Measurements from ENCODE around the gene PHYHD1. TPM values are rescaled to one million over a fixed set of nuclear protein-coding genes. Genes with fewer than 3 reads are reported as not detected.

PHYHD1 gene
- total and polyA plus RNA-seq, 7 donors, result 11.0 to 45.0 (median 26.9) TPM

Other genes with a start within 250 kb of the PHYHD1 start
- gene SET, start 231.8 kb upstream of the PHYHD1 start, total RNA-seq, result 100 to 1,000 TPM; 171 to 283 (median 203) TPM
- 100 to 1,000 TPM; 141 to 244 (median 230) TPM for gene SET, start 231.8 kb upstream of the PHYHD1 start, polyA plus RNA-seq
- 1 to 10 TPM; 2.6 to 5.0 (median 3.4) TPM for gene PKN3, start 218.5 kb upstream of the PHYHD1 start, total RNA-seq
- gene PKN3, start 218.5 kb upstream of the PHYHD1 start, polyA plus RNA-seq, result 1 to 10 TPM; 2.9 to 4.4 (median 3.1) TPM
- 1 to 10 TPM; 4.5 to 7.2 (median 5.0) TPM for gene ZDHHC12, start 196.9 kb upstream of the PHYHD1 start, total RNA-seq
- gene ZDHHC12, start 196.9 kb upstream of the PHYHD1 start, polyA plus RNA-seq, result 10 to 100 TPM in 2 of 3 donors, 1 to 10 TPM in 1; 9.7 to 18.5 (median 12.4) TPM
- gene ZER1, start 149.1 kb upstream of the PHYHD1 start, total RNA-seq, result 10 to 100 TPM; 40.3 to 67.2 (median 65.0) TPM
- gene ZER1, start 149.1 kb upstream of the PHYHD1 start, polyA plus RNA-seq, result 10 to 100 TPM; 15.2 to 54.8 (median 30.8) TPM
- gene TBC1D13, start 133.7 kb upstream of the PHYHD1 start, total RNA-seq, result 10 to 100 TPM; 14.4 to 17.5 (median 15.8) TPM
- gene TBC1D13, start 133.7 kb upstream of the PHYHD1 start, polyA plus RNA-seq, result 10 to 100 TPM; 11.8 to 25.1 (median 15.3) TPM
- 100 to 1,000 TPM in 1 of 4 donors, 10 to 100 TPM in 3; 81.6 to 109 (median 90.0) TPM for gene ENDOG, start 102.5 kb upstream of the PHYHD1 start, total RNA-seq
- gene ENDOG, start 102.5 kb upstream of the PHYHD1 start, polyA plus RNA-seq, result 100 to 1,000 TPM in 1 of 3 donors, 10 to 100 TPM in 2; 56.0 to 116 (median 84.9) TPM
- 10 to 100 TPM; 13.3 to 33.0 (median 20.6) TPM for gene SPOUT1, start 91.2 kb upstream of the PHYHD1 start, total RNA-seq
- gene SPOUT1, start 91.2 kb upstream of the PHYHD1 start, polyA plus RNA-seq, result 10 to 100 TPM in 2 of 3 donors, 1 to 10 TPM in 1; 9.5 to 18.3 (median 13.3) TPM
- gene KYAT1, start 39.0 kb upstream of the PHYHD1 start, total RNA-seq, result 1 to 10 TPM; 6.4 to 8.9 (median 7.1) TPM
- gene KYAT1, start 39.0 kb upstream of the PHYHD1 start, polyA plus RNA-seq, result 10 to 100 TPM in 1 of 3 donors, 1 to 10 TPM in 2; 7.2 to 12.0 (median 7.9) TPM
- gene LRRC8A, start 38.8 kb upstream of the PHYHD1 start, total RNA-seq, result 10 to 100 TPM; 12.2 to 22.4 (median 18.3) TPM
- gene LRRC8A, start 38.8 kb upstream of the PHYHD1 start, polyA plus RNA-seq, result 10 to 100 TPM; 11.6 to 71.5 (median 16.4) TPM
- gene DOLK, start 26.6 kb downstream of the PHYHD1 start, total RNA-seq, result 1 to 10 TPM; 4.5 to 9.0 (median 6.5) TPM
- gene DOLK, start 26.6 kb downstream of the PHYHD1 start, polyA plus RNA-seq, result 10 to 100 TPM in 2 of 3 donors, 1 to 10 TPM in 1; 6.2 to 14.0 (median 12.2) TPM
- gene NUP188, start 26.7 kb downstream of the PHYHD1 start, total RNA-seq, result 10 to 100 TPM; 17.2 to 25.9 (median 25.4) TPM
- gene NUP188, start 26.7 kb downstream of the PHYHD1 start, polyA plus RNA-seq, result 10 to 100 TPM in 2 of 3 donors, 1 to 10 TPM in 1; 9.8 to 28.1 (median 18.6) TPM
- gene SH3GLB2, start 107.3 kb downstream of the PHYHD1 start, total RNA-seq, result 10 to 100 TPM; 33.8 to 56.8 (median 45.1) TPM
- gene SH3GLB2, start 107.3 kb downstream of the PHYHD1 start, polyA plus RNA-seq, result 10 to 100 TPM; 22.2 to 33.5 (median 28.0) TPM
- 10 to 100 TPM in 3 of 4 donors, 1 to 10 TPM in 1; 8.4 to 17.8 (median 14.8) TPM for gene MIGA2, start 115.6 kb downstream of the PHYHD1 start, total RNA-seq
- gene MIGA2, start 115.6 kb downstream of the PHYHD1 start, polyA plus RNA-seq, result 10 to 100 TPM; 12.7 to 18.1 (median 13.7) TPM
- gene DOLPP1, start 160.1 kb downstream of the PHYHD1 start, total RNA-seq, result 1 to 10 TPM; 2.1 to 4.7 (median 4.2) TPM
- 1 to 10 TPM; 2.3 to 5.2 (median 4.7) TPM for gene DOLPP1, start 160.1 kb downstream of the PHYHD1 start, polyA plus RNA-seq
- 100 to 1,000 TPM; 123 to 229 (median 164) TPM for gene CRAT, start 189.8 kb downstream of the PHYHD1 start, total RNA-seq
- gene CRAT, start 189.8 kb downstream of the PHYHD1 start, polyA plus RNA-seq, result 100 to 1,000 TPM in 2 of 3 donors, 10 to 100 TPM in 1; 88.7 to 106 (median 100) TPM
- gene PTPA, start 190.4 kb downstream of the PHYHD1 start, total RNA-seq, result 100 to 1,000 TPM in 2 of 4 donors, 10 to 100 TPM in 2; 95.1 to 110 (median 102) TPM
- 100 to 1,000 TPM in 1 of 3 donors, 10 to 100 TPM in 2; 54.1 to 109 (median 83.1) TPM for gene PTPA, start 190.4 kb downstream of the PHYHD1 start, polyA plus RNA-seq

Measured in psoas muscle (tissue), 7 donors.